HG02840 (cell line): Measurements from ENCODE around the gene PNMA8A.

ENCODE experiments used
- ATAC-seq: cut with Tn5 transposase; IDR thresholded peaks from one replicate; pipeline ENCODE4 v1.9.1; 2021; ENCODE audit warnings: mild to moderate bottlenecking, moderate library complexity, moderate number of reproducible peaks; ENCODE audit not compliant: unreplicated experiment, low FRiP score

The PNMA8A gene

DNA sequence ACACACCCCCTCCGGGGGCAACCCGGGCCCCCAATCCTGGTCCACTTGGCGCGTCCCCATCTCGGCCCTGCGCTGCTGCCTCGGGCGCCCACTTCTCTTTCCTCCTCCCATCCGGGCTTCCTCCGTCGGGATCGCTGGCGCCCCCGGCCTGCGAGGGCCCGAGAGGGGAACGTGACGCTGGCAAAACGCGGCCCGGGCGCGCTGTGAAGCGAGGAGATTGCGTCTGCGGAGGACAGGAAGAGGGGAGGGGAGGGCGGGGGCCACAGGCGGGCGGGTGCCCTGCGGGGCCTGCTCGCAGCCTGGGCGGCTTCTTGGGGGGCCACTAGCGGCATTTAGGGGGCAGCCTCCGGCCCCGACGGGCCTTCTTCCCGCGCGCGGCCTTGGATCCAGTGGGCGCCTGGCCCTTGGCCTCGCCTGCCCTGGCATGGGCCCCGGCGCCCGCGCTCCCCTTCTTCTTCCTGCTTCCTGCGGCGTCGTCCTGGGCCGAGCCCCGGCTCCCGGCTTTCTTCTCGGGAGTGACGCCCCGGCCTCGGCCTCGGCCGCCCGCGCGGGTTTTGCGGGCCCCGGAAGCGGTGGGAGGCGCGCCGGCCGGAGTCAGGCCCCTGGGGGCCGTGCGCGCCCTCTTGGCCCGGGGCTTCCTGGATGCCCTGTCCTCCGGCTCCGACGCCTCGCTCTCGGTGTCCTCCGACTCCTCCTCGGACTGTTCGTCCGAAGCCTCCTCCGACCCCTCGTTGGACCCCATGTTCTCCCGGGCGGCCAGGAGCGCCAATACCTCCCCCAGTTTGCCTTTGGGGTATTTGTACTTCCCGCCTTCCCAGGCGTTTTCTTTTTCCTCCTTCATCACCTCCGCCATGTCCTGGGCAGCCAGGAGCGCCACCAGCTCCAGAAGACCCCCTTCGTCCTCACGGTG is 22.1 kb upstream of the PNMA8A start:
- ATAC-seq, result no peak

DNA sequence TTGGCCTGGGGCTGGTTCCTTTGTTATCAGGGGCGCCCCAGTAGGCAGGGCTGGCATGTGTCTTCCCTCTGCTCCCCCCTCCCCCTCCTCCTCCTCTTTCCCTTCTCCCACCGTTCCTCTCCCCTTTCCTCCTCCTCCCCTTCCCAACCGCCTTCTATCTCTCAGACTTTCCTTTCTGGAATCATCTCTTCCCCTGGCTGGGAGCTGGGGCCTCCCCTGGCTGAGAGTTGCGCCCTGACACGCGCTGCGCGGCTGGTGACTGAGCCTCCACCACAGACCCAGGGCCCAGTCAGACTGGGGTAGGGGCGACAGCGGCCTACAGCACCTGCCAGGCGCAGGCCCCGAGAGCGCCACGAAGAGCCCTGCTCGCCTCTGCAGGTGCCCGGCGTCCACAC is 21.5 kb upstream of the PNMA8A start:
- ATAC-seq, result no peak

DNA sequence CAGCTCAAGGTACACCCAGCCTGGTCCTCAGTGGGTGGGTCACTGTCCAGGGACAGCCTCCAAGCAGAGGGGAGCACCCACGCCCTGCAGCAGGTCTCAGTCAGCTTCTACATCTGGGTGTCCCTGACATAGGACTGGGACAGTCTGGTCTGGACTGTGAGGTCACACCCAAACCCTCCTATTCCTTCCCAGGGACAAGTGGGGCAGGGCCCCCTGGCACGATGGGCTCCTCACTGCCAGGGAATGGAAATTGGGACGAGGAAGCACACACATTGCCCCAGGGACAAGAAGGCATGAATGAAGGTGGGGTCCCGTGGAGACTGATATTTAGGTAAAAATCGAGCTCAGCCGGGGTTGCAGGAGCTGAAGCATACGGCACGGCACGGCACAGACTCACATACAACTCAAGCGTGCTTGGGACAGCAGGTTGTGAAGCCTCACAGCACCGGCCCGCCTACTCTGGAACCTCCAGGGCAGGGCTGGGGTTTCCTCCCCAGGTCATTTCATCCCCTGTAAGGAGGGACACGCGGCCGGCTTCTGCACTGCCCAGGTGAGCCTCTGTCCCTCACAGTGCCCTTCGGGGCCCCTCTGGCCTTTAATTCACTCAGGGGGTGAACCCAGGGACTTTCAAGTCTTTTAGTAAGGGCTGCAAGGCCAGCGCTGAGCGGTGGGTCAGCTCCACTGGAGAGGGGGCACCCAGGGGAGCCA is 20.8 kb upstream of the PNMA8A start:
- ATAC-seq, result no peak

DNA sequence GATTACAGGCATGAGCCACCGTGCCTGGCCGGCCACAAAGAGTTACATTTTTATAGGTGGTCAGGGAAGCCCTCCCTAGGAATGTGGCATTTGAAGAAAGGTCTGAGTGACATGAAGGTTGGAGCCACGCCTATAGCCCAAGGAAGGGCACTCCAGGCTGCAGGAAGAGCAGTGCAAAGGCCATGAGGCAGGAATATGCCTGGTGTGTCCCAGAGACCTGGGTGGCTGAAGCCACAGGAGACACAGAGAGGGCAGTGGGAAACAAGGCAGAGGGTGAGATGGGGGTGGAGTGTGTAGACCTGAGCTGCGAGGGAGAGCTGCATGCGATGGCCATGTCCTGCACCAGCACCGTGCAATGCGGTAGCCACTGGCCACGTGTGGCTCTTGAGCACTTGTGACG is 19.4 kb upstream of the PNMA8A start:
- no peak for ATAC-seq

DNA sequence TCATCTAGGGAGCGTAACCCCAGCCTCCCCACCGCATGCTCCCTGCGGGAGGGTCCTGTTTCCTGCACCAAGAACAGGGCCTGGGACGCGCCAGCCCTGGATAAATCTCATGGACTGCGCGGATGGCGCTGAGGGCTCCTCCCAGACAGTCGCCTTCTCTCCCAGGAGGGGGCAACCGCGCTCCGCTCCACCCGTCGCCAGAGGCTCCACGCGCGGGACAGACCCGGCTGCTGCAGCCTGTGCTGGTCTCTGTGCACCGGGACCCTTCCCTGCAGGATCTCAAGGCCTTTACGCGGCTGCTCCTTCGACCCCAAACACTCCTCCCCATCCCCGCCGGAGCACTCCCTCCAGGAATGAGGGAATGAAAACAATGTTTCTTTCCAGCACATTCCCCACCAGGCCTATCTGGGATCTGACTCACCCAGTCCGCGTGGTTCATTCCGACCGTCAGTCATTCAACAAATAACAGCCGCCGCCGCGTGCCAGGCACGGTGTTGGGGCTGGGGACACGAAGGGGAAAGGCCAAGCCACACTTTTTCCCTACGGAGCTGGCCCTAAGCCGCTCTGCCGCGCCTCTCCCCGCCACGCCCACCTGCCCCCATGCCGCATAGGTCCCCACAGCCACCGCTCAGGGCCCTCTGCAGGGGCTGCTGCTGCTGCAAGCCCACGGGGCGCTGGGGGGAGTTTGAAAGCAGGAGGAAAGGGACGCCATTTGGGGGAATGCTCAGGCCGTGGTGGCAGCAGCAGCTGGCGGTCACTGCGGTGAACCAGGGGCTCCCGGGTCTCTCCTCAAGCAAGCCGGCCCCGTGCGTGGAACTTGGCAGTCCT is 18.3 kb upstream of the PNMA8A start:
- no peak for ATAC-seq

DNA sequence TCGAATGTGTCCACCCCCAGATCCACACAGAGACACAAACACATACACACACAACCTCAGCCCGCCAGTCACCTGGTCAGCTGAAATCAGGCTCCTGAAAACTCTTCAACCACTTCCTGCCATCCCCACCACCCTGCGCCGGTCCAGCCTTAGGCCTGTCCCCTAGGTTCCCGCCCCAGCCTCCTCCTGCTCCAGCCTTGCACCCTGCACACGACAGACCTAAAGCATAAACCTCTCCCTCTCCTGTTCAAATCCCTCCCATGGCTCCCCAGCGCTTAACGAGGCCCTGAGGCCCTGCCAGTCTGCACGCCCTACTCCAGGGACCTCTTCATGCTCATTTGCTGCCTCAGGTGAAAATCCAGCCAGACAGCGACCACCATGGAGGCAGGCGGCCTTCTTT is 17.2 kb upstream of the PNMA8A start:
- ATAC-seq, result no peak

DNA sequence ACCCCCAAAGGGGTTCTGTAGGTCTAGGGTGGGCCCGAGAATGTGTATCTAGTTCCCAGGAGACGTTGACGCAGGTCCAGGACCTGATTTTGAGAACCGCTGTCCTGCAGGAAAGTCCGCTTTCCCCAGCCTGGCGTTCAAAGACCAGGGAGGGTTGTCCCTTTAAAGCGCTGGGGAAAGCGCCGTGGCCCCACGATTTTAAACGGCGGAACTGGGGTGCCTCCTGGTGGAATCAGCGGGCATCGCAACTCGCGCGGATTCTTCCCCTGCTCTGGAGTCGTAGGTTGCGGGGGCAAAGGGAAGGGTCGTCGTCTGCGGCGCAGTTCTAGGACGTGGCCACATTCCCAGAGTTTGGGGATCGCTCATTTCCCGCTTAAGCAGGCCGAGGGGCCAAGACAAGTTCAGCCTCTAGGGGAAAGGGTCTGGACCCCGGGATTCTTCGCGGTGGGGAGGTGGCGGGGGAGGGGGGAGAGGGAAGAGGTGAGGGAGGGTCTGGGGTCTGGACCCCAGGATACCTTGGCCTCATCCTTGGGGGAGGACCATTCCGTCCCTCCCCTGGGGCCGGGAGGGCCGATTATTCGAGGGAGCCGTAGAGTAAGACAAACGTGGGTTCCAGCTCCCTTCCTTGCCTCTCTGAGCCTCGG is 16.6 kb upstream of the PNMA8A start:
- ATAC-seq, result no peak

DNA sequence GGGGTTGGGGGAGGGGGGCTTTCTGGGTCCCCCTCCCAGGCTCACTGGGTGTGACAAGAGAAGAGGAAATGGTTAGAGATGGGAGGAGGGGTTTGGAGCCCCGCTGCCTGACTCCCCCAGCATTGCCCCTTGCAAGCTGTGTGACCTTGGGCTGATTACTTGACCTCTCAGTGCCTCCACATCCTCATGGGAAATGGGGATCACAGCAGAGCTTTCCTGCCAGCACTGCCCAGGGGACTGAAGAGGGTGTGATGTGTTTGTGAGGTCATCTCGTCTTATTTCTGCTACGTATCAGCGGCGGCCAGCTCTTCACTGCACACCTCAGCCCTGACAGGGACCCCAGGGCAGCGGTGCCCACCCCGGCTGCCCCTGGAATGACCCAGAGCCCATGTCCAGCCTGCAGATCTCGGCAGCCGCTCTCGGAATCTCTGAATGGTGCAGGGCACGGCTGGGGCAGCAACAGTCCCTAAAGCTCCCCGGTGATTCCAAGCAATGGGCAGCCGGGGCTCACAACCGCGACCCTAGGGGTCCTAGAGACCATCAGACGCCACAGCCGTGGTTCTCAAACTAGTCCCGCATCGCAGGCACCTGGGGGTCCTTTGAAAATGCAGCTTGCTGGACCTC is 15.9 kb upstream of the PNMA8A start:
- ATAC-seq, result no peak

DNA sequence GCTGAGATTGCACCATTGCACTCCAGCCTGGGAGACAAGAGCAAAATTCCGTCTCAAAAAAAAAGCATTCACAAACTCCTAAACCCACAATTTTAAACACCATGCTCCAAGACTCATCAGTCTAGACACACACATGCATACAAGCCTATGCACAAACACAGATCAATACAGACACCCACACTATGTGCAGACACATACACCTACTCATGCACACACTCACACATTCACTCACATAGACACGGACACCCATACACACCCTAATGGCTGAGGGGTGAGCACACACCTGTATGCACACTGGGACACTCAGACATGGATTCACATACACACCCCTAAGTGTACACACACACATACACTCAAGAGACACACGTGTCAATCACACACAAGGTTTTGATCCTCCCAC is 15.0 kb upstream of the PNMA8A start:
- no peak for ATAC-seq

DNA sequence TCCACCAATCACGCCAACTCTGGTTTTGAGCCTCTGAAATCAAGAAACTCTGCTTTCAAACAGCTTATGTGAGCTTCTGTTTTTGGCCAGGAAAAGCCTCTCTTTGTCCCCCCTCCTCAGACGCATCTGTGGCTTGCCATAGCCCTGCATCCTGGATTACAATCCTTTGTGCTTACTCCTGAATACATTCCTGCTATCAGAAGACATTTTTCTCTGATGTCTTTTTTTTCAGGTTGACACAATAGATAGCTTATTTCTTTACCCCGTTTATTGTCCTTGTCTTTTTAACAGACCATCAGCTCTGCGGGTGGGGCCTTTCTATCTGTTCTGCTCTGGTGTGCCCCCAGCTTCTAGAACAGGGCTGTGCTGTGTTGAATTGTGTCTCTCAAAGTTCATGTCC is 13.3 kb upstream of the PNMA8A start:
- ATAC-seq, result no peak

DNA sequence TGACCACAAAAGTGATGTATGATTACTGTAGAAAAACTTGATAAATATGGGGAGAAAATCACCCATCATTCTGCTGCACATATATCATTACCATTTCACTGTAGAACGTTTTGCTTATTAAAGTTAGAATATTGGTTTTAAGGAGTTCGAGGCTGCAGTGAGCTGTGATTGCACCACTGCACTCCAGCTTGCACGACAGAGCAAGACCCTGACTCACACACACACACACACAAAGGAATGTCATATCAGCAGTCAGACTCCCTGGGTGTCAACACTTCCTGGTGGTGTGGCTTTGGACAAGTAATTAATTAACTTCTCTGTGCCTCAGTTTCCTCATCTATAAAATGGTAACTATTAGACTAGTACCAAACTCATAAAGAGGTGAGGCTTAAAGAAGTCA is 11.3 kb upstream of the PNMA8A start:
- ATAC-seq, result no peak

DNA sequence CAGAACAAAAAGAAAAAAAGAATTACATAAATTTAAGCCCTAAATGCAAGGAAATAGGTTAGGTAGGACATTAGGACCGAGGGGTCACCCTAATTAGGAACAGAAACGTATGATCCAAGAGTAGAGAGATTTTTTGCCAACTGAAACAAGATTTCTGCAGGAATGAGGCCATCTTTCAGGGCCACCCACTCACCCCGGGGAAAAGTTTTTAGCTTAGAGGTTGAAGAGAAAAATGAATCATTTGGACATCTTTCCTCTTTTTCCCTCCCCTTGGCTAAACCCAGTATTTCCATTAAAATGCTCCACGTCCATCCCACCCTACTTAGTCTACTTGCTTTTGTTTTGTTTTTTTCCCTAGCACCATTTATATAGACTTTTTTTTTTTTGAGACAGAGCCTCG is 10.6 kb upstream of the PNMA8A start:
- ATAC-seq, result no peak

DNA sequence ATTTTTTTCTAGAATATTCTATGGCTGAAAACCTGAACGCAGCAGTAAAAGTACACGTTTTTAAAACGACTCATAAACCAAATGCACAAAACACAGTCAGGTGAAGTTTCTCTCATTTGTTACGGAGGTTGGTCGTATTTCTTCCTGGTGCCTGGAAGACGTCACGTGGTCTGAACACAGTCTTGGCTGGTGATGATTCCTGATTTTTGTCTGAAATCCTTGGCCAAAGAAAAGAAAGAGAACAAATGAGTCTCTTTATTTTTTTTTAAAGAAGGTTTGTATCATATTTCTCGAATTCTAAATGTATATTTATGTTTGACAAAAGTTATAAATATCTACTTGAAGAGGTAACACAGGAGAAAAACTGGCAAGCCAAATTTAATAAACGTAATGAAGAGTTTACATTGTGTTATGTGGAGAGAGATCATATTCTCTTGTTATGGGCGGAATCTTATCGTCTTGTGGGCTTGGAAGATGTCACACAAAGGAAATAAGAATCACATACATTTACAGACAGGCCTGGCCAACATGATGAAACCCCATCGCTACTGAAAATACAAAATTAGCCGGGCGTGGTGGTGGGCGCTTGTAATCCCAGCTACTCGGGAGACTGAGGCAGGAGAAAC is 10.0 kb upstream of the PNMA8A start:
- no peak for ATAC-seq

DNA sequence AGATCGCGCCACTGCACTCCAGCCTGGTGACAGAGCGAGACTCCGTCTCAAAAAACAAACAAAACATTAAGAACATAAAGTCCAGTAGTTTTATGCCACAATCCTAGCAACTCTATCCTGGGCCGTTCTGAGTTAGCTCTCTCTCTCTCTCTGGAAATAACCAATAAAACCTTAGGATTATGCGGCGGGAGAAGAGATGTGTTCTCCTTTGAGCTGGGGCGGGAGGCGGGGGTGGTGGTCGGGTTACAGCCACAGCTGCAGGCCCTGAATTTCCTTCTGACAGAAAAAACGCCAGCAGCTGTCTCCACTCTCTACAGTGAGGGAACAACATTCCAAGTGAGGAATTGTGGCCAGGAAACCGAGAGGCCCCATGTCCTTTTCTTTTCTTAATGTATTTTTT is 9.1 kb upstream of the PNMA8A start:
- ATAC-seq, result no peak

DNA sequence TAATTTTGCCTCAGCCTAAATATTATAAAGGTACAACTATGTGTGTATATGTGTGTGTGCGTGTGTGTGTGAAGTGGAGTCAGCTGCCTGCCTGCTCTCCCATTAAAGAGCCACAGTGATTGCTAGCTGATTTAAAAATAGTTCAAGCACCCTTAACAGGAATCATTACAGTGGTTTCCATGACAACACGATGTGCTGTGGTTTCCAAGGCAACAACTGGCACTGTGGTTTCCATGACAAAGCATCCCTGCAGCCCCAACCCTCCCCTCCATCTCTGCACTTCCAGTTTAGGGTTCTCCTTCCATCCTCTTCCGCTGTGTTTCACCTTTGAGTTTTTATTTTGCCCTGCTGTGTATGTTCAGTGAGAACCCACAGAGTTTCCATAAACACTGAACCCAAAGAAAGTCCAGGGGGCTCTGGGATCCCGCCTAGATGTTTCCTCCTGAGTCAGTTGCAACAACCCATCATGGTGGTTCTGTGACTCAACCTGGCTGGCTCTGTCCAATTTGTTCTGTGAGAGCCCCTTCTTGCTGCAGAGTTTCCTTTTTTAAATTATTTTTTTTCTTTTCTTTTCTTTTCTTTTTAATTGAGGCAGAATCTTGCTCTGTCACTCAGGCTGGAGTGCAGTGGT is 7.1 kb upstream of the PNMA8A start:
- no peak for ATAC-seq

DNA sequence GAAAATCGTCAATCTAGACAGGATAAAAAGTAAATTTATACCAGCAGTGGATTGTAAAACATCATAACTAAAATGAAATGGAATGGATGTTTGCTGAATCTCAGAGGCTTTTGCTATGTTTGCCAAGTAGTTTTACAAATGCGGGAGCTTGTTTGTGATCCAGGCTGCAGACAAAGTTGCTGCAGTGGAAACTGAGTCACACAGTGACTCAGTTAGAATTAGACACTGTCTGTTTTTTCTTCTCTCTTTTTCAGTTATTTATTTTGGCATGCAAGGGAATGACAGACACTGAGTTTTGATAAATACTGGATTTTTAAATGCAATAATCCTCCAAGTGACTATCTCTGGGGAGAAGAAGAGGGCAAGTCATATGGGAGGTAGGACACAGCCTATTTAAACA is 4.6 kb upstream of the PNMA8A start:
- no peak for ATAC-seq

DNA sequence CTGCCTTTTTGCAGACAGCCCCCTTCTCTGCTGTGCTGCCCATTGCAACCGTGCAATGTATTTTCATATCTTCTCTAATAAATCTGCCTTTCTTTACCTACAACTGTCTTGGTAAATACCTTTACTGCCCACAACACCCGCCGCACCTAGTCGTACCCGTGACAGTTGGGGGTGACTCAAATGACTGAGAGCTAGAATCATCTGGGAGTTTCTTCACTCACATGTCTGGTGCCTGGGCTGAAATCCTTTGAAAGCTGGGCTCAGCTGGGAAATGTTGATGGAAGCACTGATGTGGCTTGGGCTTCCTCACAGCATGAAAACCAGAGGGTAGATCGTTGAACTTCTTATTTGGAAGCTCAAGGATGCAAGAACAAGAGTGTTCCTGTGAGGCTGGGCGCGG is 2.8 kb upstream of the PNMA8A start:
- no peak for ATAC-seq

DNA sequence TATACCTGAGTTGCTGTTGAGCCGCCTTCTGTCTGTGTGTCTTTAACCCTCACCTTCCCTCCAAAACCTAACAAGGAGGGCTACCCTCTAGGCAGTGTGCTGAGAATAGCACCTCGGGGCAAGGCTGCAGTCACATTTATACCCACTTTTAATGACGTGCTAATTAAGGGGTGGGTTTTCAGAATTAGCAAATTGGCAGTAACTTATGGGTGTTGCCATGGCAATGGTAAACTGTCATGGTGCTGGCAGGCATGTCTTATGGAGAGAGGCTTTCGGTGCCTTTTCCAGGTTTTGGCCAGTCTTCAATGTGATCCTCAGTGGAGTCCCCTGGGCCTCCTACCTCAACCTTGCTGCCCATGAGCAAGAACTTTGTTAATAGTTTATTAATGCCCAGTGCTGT is 1.2 kb upstream of the PNMA8A start:
- no peak for ATAC-seq

DNA sequence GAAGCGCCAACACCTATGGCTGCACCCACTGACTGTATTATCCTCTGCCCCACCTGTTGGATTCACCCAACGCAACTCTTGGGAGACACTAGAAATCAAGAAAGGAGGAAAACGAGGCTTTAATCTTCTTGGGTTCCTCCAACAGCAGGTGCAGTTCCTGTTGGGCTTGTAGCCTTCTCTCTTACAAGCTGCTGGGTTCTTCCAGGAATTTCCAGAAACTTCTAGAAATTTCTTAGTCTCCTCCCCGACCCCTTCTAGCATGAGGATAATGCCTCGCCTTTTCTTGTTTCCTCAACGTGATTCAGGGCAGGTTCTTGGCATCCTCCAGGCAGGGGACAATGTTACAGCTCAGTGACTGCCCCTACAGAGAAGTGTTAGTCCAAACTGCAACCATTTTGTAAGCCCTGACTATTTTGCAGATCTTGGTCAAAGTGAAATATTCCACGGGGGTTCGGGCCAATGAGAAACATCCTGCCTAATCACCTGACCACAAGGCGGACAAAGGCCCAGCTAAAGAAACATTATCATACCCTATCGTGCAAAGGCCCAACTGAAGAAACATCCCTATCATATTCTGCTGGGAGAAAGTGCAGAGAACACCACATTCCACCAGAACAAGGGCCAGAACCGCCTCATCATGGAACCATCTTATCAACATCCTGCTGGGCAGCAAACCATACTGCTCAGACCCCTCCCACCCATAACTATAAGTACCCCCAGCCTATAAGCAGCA is 614 bp upstream of the PNMA8A start:
- no peak for ATAC-seq
